ENCODE data around the gene TMEM250. TPM values are rescaled to one million over a fixed set of nuclear protein-coding genes. Genes with fewer than 3 reads are reported as not detected.

The TMEM250 gene
- total RNA-seq, 2 experiments from 2014 or later = 42.5 to 44.5 TPM

DNA sequence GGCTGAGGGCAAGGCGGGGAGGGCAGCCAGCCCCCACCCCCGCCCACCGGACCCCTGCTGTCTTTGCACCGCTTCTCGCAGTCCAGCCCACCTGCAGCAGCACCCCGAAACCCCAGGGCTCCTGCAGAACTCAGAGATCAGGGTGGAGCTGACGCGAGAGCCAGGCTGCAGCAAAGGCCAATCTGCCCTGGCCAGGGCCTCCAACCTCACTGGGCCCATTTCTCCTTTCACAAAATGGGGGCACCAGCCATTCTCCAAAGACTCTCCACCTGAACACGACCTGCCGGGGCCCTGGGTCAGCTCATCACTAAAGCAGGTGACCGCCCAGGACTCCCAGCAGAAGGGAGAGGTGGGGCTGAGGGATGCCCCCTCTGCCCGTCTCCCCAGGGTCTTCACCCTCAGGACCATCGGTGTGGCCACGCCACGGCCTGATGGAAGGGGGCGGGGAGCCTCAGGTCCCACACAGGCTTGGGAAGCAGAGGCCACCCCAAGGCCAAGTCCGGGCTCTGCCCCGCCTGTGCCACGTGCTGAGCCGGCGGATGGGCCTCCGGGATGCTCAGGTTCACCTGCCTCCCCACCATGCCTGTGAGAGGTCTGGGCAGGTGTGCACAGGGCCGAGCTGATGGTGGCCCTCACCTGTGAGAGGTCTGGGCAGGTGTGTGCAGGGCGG, 36.7 kb downstream of the TMEM250 start:
- Mint-ChIP-seq H3K4me3 (no peak overlapping the region), H3K4me1 (peaks cover 9% of the 10 kb centered on the region), H3K27me3 (no peaks in the 10 kb centered on the region), H3K27ac (no peak overlapping the region), H3K9me3 (ENCODE audit: low read depth) (no peaks in the 10 kb centered on the region), H3K36me3 (no peaks in the 10 kb centered on the region)
- DNase-seq (no peak), ATAC-seq (no peak)
- CTCF ChIA-PET = no interaction called here

GRCh38 chr9:136081113-136081825, 37.4 kb downstream of the TMEM250 start:
- Mint-ChIP-seq H3K27ac (no peak overlapping the region), H3K4me1 (peaks cover 10% of the 10 kb centered on the region), H3K36me3 (no peaks in the 10 kb centered on the region), H3K27me3 (no peaks in the 10 kb centered on the region), H3K9me3 (ENCODE audit: low read depth) (no peaks in the 10 kb centered on the region), H3K4me3 (no peak overlapping the region)
- CTCF ChIA-PET = no interaction called here
- ATAC-seq (no peak), DNase-seq (no peak)

GRCh38 chr9:136080716-136081112, 38.0 kb downstream of the TMEM250 start:
- no peak overlapping the region for H3K4me3 Mint-ChIP-seq
- CTCF ChIA-PET = interaction anchor here (0.6 kb wide), 1 partner anchor 379 kb away, joined by 3 read pairs; the partner anchor contains the start of gene KCNT1
- no peak overlapping the region for H3K27ac Mint-ChIP-seq
- H3K9me3 Mint-ChIP-seq (ENCODE audit: low read depth) = no peaks in the 10 kb centered on the region
- no peaks in the 10 kb centered on the region for H3K36me3 Mint-ChIP-seq
- DNase-seq (no peak), ATAC-seq (no peak)
- peaks cover 16% of the 10 kb centered on the region for H3K4me1 Mint-ChIP-seq
- no peaks in the 10 kb centered on the region for H3K27me3 Mint-ChIP-seq

- H3K36me3 Mint-ChIP-seq = no peaks in the 10 kb centered on the region
- peaks cover 17% of the 10 kb centered on the region for H3K4me1 Mint-ChIP-seq
- DNase-seq (no peak), ATAC-seq (no peak)
- H3K9me3 Mint-ChIP-seq (ENCODE audit: low read depth) = no peaks in the 10 kb centered on the region
- H3K27me3 Mint-ChIP-seq = no peaks in the 10 kb centered on the region
- no peak overlapping the region for H3K4me3 Mint-ChIP-seq
- CTCF ChIA-PET = interaction anchor here (0.6 to 1.3 kb wide), 2 partner anchors 9 to 378 kb away, joined by 3 to 4 read pairs; partner anchors contain the start of gene KCNT1
- no peak overlapping the region for H3K27ac Mint-ChIP-seq
Measured at GRCh38 chr9:136079916-136080246, 38.8 kb downstream of the TMEM250 start.

GRCh38 chr9:136079211-136079915, 39.3 kb downstream of the TMEM250 start:
- H3K4me1 Mint-ChIP-seq = peaks cover 12% of the 10 kb centered on the region

DNA sequence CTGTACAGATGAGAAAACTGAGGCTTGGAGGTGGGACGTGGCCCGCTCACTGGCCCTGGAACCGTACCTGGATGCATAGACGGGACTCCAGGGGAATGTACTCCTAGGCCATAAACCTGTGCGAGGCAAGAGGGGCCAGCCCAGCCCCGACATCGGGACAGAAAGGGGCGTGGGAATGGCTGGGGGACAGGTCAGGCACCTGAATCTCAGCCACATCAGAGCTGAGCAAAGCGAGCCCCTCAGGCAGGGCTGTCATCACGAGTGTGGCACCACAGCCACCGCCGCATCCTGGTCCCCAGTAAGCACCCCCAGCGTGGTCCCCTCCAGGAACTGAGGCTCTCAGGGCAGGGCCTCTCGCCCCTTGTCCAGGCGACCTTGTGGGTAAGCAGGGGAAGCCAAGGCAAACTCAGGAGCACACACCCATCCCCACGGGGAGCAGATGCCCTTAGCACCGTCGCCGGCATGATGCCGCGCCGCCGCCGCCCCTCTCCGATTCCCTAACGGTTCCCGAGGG, 40.1 kb downstream of the TMEM250 start:
- Mint-ChIP-seq H3K4me1 (peaks cover 11% of the 10 kb centered on the region), H3K4me3 (no peak overlapping the region), H3K27me3 (no peaks in the 10 kb centered on the region), H3K9me3 (ENCODE audit: low read depth) (no peaks in the 10 kb centered on the region), H3K27ac (no peak overlapping the region), H3K36me3 (no peaks in the 10 kb centered on the region)
- CTCF ChIA-PET = interaction anchor here (1.3 kb wide), 1 partner anchor 10 kb away, joined by 4 read pairs; no protein-coding TSS in a partner anchor
- no peak for DNase-seq
- ATAC-seq = no peak

More at GRCh38 chr9:136079211-136079915, 39.3 kb downstream of the TMEM250 start:
- Mint-ChIP-seq H3K9me3 (ENCODE audit: low read depth) (no peaks in the 10 kb centered on the region), H3K4me3 (no peak overlapping the region), H3K27me3 (no peaks in the 10 kb centered on the region), H3K36me3 (no peaks in the 10 kb centered on the region), H3K27ac (no peak overlapping the region)
- no peak for DNase-seq
- CTCF ChIA-PET = interaction anchor here (1.3 kb wide), 1 partner anchor 9 kb away, joined by 4 read pairs; no protein-coding TSS in a partner anchor
- ATAC-seq = no peak

- Mint-ChIP-seq H3K9me3 (ENCODE audit: low read depth) (no peaks in the 10 kb centered on the region), H3K27ac (no peak overlapping the region), H3K27me3 (no peaks in the 10 kb centered on the region), H3K4me3 (no peak overlapping the region), H3K4me1 (peaks cover 11% of the 10 kb centered on the region), H3K36me3 (no peaks in the 10 kb centered on the region)
- DNase-seq (no peak), ATAC-seq (no peak)
- CTCF ChIA-PET = no interaction called here
Measured at GRCh38 chr9:136078024-136078423, 40.7 kb downstream of the TMEM250 start.

DNA sequence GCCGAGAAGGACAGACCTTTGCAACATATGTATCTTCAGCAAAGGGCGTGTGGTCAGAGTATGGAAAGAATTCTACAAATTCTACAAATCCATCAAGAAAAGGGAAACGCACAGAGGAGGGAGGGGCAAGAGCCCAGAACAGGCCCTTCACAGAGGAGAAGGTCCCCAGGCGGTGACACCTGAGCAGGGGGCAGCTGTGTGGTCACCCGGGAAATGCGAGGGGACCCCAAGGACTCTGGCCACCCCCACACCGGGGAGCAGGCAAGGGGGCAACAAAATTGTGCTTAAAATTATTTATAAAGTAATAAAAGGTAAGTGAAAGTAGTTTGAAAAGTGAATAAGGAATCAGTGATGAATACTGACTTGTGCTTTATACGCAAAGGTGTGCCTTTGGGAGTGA, 41.2 kb downstream of the TMEM250 start:
- H3K9me3 Mint-ChIP-seq (ENCODE audit: low read depth) = no peaks in the 10 kb centered on the region
- CTCF ChIA-PET = no interaction called here
- no peak overlapping the region for H3K27ac Mint-ChIP-seq
- H3K36me3 Mint-ChIP-seq = no peaks in the 10 kb centered on the region
- peaks cover 11% of the 10 kb centered on the region for H3K4me1 Mint-ChIP-seq
- no peaks in the 10 kb centered on the region for H3K27me3 Mint-ChIP-seq
- ATAC-seq (no peak), DNase-seq (no peak)
- H3K4me3 Mint-ChIP-seq = no peak overlapping the region

- no peaks in the 10 kb centered on the region for H3K27me3 Mint-ChIP-seq
- CTCF ChIA-PET = no interaction called here
- no peak overlapping the region for H3K27ac Mint-ChIP-seq
- ATAC-seq = no peak
- no peak overlapping the region for H3K4me3 Mint-ChIP-seq
- H3K36me3 Mint-ChIP-seq = no peaks in the 10 kb centered on the region
- no peaks in the 10 kb centered on the region for H3K9me3 Mint-ChIP-seq (ENCODE audit: low read depth)
- peaks cover 11% of the 10 kb centered on the region for H3K4me1 Mint-ChIP-seq
- DNase-seq = no peak
Measured at GRCh38 chr9:136075881-136076678, 42.6 kb downstream of the TMEM250 start.

DNA sequence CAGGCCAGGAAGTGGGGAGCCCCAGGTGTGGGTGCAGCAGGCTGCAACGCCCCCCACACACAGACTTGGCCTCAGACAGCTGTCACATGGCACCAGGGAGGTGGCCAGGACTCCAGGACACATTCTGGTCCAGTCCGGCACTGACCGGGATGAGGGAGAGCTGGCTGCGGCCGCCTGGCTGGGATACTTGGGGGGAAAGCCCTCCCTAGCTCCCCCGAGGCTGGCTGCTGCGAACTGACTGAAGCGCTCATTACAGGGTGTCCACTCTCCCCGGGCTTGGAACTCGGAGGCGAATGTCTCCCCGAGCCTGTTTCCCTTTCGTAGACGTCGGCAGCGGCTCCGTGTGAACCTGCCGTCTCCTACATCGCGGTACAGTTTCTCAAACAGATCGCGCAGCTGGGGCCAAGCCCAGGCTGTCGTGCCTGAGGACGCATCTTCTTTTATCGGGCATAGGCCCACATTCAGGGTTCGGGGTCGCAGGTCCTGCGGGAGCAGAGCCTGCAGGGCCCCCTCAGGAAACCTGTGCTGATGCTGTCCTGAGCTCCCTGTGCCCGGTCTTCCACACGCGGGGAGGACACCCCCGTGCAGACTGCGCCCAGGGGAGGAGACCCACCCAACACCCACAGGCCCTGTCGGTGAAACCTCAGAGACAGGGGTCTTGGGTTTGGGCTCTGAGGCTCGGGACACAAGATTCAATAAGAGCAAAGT, 43.4 kb downstream of the TMEM250 start:
- DNase-seq (no peak), ATAC-seq (no peak)
- Mint-ChIP-seq H3K4me3 (no peak overlapping the region), H3K9me3 (ENCODE audit: low read depth) (no peaks in the 10 kb centered on the region), H3K4me1 (peaks cover 11% of the 10 kb centered on the region), H3K27ac (no peak overlapping the region), H3K36me3 (no peaks in the 10 kb centered on the region), H3K27me3 (no peaks in the 10 kb centered on the region)
- CTCF ChIA-PET = no interaction called here

- ATAC-seq = no peak
- H3K9me3 Mint-ChIP-seq (ENCODE audit: low read depth) = peaks cover 3% of the 10 kb centered on the region
- H3K27ac Mint-ChIP-seq = no peak overlapping the region
- no peaks in the 10 kb centered on the region for H3K36me3 Mint-ChIP-seq
- no peak for DNase-seq
- peaks cover 11% of the 10 kb centered on the region for H3K4me1 Mint-ChIP-seq
- no peak overlapping the region for H3K4me3 Mint-ChIP-seq
- H3K27me3 Mint-ChIP-seq = no peaks in the 10 kb centered on the region
- CTCF ChIA-PET = no interaction called here
Measured at GRCh38 chr9:136074706-136075105, 44.0 kb downstream of the TMEM250 start.
